ENCODE results near the gene FAM53B.
"Not testable (repeated sequence)": the region's sequence is repeated elsewhere in the genome, so short reads cannot be mapped to it uniquely, and the experiment has no call there.

The FAM53B gene

DNA sequence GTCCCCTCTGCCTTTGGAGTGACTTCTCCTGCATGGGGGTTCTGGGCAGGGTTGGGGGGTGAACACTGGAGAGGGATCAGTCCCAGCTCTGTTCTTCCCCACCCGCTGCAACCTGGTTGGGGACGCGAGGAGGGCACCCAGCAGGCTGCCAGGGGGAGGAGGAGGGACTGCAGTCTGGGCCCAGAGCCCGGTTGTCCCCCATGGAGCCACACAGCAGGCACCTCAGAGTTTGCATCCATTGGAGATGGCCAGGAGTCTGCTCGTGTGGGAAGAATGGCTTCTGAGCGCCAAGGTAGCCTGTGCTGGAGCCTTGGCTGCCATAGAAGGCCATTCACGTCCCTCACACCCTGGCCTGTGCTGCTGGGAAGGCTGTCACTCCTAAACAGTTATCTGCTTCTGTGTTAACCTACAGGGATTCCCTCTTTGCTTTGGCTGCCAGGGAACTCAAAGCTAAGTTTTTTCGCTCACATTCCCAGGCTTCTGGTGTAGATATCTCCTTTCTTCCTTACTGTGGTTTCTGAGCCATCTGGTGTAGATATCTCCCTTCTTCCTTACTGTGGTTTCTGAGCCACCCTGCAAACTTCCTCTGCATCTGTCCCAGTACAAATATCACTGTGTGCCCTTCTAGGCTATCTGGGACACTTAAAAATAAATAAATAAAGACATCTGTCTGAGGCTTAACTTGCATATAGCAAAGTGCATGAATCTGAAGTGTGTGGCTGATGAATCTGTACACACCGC, 148.9 kb downstream of the FAM53B start:
- DNase-seq, result peak; percentile 57

DNA sequence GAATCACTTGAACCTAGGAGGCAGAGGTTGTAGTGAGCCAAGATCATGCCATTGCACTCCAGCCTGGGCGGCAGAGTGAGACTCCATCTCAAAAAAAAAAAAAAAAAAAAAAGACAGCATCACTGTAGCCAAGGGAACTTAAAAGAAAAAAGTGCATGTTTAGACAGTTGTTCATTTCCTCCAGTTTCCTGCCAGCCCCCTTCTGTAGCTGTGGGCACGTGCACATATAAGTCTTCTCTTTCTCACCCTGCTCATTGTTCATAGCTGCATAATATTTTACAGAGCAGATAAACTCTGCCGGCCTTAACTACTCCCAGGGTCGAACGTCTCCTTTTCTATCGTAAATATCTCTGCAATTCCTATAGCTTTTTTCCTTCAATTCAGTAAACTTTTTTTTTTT, 149.9 kb downstream of the FAM53B start:
- no peak for DNase-seq

DNA sequence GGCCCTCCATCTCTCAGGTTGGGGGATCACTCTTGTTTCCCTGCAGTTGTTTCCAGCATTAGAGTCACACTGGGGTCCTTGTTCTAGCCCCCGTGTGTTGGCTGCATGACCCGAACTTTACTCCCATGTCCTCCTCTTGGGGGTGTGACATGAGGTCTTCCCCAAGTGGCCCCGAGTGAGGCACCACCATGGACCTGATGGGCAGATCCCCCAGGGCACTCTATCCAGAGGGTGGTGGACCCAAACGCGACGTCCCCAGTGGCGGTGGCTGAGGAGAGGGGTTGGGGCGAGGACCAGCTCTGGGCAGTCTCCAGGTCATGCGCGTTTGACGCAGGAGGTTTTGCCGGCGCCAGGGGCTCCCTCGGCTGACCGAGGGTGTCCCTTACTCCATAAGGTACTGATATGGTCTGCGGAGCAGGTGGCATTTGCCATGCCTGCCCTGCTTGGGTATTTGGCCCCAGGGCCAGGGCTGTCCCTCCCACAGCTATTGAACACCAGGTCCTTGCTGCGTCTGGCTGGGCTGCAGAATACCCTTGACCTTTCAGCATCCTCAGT, 150.7 kb downstream of the FAM53B start:
- no peak for DNase-seq

DNA sequence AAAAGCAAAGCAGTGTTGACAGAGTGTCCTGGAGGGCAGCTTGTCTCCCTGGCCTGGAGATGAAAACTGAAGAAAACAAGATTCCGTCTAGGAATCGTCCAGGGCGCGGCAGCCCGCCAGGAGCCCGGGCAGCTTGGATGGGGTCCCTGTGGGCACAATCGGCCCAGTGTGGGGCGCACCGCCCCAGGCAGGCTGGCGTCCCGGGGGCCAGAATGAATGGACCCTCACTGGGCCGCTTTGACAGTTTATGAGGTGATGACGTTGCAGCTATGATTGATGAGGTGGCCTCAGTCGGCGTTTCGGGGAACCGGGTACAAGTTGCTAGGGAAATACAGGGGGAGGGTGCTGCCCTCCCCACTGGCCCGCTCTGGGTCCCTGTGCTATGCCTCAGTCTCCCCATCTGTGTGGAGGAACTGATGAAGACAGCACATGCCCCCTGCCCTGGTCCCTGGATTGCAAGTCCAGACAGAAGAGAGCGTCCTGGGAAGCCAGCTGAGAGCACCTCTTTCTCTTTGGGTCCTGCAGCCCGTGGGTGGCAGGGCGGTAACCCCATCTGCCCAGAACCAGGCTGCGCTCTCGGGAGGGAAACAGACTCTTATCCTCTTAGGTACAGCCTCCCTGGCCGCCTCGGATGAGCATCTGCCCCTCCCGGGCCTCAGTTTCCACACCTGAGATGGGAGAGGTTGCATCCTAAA, 151.3 kb downstream of the FAM53B start:
- DNase-seq, result no peak

DNA sequence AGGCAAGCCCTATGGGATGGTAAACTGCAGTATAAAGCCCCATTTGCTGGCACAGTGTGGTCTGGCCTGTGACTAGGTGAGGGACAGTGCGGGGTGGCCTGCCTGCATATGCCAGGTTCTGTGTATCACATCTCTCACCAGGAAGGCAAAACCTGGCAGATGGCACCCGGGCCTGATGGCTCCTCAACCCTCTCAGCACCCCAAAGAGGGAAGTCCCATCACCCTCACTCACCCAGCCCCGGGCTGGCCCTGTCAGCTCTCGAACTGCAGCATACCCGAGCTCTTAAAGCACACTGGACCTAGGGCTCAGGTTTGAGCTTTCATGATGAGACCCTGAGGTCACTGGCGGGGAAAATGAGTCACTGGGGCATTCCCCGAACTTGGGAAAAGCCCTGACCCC, 152.1 kb downstream of the FAM53B start:
- DNase-seq, result no peak

DNA sequence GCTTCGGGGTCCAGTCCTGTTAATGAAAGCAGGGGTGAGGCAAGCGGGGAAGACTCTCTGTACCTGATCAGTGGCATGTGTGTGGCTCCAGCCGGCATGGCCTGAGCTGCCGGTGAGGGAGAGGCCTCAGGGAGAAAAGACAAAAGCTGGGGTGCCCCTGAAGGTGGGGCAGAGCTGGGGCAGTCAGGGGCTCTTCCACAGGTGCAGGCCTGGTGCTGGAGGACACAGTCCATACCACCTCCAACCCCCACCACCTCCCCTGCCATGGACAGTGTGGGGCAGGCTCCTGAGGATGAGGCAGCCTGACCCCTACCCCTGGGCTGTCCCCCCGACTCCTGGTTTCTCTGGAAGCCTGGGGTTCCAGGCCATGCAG, 153.1 kb downstream of the FAM53B start:
- DNase-seq, result no peak

DNA sequence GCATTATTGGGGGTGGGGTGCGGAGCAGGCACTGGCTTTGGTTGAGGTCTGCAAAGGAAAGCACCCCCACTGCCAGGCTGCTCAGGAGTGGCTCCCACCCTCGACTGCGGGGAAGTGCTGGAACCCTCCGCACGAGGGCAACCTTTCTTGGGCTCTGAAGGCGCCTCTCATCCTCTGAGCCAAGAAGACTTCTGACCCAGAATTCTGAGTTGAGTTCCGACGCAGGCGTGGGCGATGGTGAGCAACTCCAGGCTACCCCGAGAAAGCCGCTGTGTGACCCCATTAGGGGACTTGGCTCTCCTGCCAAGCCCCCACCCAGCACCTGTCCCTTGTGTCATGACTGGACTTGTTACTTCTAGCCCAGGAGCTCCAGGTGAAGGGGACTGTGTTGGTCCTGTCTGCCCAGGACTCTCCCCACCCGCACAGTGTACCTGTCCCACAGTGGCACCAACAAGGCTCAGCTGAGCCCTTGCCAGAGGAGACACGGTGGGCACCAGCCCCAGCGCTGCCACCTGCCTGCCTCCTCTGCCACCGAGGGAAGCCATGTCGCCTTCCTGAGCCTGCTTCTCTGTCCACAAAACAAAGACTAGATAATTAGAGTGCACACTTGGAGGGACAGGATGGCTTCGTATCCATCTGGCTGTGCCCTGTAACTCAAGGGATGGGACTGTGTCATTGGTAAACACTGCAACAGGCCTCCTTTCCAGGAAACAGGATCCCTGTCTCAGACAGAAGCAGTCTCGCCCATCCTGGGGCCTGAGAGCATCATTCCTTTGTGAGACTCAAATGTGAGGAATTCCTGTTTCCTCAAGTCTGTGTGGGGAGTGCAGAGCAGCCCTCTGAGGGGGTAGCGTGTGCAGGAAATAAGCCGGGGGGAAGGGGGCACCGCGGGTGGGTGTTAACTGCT, 153.7 kb downstream of the FAM53B start:
- DNase-seq, result no peak

DNA sequence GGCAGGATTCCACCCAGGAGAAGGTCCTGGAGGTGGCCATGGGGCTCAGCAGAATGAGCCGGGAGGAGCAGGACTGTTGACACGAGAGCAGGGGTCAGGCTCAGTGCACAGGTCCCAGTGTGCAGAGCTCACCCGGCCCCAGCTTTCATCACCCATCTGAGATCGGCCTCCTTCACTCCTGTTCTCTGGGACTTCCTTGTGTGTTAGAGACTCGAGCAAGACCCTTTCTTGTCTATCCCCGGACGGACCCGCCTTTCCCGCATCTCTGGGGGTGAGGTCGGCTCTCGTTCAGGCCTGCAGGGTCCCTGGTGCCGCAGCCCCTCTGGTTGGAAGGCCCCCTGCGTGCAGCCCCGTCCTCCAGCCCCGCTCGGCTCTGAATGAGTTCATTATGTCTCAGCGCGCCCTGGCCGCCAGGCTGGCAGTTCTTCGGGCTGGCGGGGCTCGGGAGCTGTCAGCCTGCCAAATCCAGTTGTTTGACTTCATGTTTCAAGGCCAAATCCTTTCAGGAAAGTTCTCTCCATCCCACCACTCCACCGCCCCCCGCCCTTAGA, 154.6 kb downstream of the FAM53B start:
- DNase-seq, result no peak

DNA sequence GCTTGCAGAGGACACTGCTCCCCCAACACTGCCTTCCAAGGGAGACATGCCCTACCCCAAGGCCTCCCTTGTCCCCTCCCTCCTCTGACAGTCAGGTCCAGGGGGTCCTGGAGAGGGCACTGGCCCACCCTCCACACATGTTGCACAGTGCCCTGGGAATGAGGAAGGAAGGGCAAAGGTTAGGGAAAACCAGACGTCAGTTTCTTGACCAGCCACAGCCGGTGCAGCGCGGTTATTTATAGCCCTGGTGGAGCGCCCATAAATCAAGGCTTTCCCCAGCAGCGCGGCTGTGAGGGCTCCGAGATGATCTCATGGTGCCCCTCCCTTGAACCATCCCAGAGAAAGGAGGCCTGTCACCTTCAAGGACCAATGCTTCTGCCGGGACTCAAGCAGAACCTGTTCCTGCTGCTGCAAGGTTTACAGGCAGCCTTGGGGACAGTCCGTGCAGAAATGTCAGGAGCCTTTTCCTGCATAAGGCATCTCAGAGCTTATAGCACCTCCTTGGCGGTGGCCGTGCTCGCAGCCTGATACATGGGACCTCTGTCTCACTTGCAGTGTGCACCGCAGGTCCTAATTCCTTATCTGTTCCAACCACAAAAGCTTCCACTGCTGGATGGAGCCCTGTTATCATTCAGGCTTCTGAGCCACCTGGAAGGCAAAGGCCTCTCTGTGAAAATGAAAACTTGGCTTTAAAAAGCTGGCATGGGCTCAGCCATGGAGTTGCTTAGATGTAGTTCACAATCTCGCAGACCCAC, 155.3 kb downstream of the FAM53B start:
- no peak for DNase-seq

DNA sequence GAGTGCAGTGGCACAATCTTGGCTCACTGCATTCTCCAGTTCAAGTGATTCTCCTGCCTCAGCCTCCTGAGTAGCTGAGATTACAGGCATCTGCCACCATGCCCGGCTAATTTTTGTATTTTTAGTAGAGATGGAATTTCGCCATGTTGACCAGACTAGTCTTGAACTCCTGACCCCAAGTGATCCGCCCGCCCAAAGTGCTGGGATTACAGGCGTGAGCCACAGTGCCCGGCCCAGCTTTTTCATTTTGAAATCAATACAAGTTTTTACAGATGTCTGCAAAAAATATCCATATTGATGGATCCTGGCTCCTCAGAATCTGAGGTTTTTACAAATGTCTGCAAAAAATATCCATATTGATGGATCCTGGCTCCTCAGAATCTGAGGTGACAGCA, 155.8 kb downstream of the FAM53B start:
- not testable (repeated sequence) for DNase-seq

DNA sequence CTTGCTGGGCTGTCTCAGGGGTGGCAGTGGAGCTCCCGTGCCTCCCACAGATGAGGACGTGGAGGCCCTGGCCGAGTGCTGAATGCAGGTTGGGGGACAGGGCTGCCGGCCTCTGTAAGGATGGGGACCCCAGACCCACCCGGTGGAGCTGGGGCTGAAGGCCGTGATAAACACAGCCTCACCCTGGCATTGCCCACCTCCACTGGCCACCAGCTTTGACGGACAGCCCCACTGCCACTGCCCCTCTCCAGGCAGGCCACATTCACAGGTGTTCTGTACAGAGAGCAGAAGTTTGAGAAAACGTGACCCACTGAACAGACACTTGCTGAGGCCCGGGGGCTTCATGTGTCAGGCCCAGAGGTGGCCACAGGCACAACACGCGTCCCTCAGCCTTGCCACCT, 156.4 kb downstream of the FAM53B start:
- DNase-seq, result no peak

DNA sequence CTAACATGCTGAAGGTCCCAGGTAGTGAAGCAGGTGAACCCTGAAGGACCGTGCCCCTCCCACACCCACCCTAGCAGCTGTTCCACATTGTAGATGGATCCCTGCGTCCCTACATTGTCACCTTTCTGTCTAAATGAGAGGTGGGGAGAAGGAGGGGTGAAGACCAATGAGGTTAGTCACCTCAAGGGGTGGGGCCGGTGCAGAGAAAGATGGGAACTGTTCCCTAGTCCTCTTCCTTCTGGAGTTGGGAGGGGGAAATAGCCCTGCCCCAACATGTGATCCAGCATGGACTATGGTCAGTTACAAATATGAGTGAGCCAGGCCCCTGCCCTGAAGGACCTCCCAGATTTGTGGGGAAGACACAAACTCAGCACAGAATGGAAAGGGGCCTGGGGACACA, 158.0 kb downstream of the FAM53B start:
- no peak for DNase-seq

DNA sequence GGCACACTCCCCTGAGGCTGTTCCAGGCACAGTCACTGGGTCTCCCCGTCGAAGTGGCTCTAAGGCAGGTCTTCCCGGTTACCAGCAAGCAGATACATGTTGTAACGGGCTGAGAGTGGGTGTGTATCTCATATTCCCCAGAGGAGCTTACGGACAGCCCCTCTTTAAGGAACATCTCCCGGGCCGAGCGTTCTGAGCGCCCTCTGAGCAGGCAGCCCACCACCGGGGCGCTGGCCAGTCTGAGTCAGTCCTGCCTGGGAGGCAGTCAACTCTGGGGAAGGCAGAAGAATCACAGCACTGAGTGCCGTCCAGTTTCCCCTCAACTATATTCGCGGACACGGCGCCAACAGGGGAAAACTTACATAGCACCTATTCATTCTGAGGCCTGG, 165.2 kb downstream of the FAM53B start:
- no peak for DNase-seq

DNA sequence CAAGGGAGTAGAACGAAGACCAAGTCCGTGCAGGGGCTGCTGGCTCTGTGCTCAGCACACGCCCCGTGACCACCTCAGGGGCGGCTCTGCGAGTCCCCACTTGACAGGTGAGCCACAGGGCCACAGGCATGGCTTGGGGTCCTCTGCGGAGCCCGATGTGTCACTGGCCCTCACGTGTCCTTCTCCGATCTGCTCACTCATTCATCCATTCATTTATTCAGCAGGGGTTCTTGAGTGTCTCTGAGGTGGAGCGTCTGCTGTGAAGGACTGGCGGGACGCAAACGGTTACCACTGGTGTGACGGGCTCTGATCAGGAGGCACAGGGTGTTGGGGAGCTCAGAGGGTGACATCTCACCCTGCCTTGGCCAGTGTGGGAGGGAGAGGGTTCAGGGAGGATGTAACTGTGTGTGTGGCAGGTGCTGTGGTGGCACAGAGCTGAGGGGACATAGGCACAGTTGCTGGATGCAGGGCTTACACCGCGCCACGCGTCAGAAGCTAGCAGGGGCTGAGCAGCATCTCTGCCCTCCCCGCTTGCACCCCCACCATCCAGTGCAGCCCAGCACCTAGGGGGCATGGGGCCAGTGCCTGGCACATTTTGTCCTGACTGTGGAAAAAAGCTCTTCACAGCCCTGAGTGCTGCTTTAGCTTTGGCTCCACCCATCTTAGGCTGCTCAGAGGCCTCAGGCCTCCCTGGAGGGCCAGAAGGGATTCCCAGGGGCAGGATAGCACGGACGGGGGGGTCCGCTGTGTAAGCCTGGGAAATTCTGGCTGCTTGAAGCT, 165.8 kb downstream of the FAM53B start:
- DNase-seq, result no peak

DNA sequence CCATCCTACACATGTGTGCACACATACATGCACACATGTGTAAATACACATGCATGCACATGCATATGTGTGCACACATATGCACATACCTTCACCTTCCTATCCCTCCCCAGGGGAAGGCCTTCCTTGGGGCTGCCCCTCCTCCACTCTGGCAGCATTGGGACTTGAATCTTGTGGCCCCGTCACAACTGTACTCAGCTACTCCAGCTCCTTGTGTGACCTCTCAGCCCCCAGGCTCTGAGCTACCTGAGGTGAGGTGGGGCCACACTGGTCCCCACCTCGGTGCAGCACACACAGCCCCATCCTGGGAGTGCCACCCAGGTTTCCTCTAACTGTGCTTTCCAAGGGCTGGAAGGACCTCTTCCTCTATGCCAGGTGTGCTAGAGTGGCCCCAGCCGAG, 166.5 kb downstream of the FAM53B start:
- DNase-seq, result no peak

DNA sequence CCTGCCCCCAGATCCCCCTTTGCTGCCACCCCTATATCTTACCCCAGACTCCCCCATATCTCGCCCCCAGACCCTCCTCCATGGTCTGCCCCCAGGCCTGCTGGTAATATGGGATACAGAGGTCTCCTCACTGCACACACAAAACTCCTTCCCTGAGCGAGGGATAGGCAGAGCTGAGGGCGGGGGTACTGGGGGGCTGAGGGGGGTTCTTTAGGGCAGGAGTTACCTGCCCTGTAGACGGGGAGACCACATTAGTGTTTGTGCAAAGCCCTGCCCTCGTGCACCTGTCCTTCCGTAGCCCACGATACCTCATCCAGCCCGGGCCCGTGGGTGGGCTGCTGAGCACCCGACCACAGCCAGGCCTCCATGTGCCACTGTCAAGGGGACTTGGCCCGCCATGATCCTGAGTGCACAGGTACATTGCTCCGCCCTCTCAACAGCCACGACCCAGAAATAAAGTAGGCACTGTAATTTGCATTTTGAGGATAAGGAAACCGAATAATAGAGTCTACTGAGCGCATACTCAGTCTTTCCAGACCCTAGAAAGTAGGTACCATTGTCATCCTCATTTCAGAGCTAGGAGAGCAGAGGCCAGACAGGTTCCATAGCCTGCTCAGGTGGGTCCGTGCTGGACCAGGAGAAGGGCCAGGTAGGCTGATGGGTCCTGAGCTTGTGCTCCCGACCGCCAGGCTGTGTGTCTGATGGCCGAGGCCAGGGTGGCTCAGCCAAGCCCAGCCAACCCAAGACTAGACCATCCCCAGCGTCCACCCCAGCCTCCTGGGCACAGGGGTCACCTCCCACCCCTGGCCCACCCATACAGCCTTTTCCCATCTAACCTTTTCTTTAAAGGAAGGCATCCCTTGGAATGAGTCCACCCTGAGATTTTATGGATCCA, 167.4 kb downstream of the FAM53B start:
- no peak for DNase-seq

DNA sequence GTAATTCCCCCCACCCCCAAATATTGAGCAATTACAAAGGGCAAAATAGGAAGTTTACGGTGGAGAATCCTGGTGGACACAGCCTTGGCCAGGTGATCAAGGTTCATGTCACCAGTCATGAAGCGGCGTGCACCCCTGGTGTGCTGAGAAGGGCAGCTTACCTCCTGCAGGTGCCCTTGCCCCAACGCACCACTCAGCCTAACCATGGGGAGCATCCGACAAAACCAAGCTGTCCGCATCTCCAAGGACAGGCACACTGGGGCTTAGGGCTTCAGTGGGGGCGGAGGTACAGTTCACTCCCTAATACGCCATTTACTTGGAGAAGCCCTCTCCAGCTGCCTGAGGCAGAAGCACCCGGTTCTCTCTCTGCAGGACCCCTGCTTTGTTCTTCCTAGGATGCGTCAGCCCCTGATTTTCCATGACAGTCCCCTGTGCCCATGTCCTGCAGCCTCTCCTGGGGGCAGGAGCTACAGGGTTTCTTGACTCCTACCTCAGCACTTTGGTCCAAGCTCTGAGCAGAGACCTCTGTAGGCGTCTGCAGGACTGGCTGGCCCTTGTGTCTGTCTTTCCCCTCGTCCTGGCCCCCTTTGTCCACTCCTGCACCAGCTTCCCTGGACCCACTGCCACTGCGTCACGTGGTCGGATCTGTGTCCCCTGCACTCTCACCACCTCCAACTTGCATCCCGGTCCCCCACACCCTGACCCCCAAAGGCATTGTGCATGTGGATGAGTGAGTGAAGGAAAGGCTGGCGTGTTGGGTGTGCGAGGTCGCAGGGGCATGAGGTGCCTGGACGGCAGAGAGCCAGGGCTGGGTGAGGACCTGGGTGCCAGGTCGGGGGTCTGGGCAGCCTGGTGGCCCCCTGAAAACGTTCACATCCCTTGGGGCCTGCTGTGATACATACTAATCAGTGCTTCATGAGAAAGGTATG, 168.8 kb downstream of the FAM53B start:
- no peak for DNase-seq

DNA sequence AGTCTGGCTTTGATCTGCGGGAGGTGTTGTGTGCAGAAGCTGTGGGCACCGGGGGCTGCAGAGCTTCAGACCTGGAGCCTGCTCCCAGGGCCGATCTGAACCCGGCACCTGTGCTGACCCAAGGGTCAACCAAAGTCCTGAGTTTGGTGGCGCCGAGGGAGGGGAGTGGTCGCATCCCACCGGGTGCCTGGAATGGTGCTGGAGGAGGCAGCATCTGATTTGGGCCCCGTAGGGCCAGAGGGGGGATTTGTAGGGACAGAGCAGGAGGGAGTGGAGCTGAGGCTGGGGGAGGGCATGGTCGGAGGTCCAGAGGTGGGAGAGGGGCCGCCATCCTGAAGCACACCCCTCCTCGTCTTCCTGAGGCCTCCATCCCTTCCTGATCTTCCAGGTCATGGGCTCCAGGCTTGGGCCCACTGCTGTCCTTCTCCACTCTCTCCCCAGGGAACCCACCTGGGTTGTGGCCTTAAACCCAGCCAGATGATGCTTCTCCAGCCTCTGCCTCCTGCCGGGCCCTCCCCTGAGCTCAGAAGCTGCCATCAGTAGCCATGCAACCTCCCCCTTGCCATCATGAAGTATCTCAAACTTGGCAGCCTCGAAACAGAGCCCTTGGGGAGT, 169.6 kb downstream of the FAM53B start:
- no peak for DNase-seq
